Osteoblast (primary cell): ENCODE results near the gene NAT9. TPM values are rescaled to one million over a fixed set of nuclear protein-coding genes. Genes with fewer than 3 reads are reported as not detected.

Experiments used
- DNase-seq: peaks from one replicate; pipeline ENCODE4 v3.0.0; 2011; ENCODE audit warnings: low spot score, mixed read lengths; ENCODE audit not compliant: insufficient read length; ENCODE audit errors: missing footprints
- H2AFZ ChIP-seq: 2 replicates; pipeline ENCODE4 v1.6.0; 2011; ENCODE audit warnings: mild to moderate bottlenecking, low read length
- H3K27ac ChIP-seq: 2 replicates; pipeline ENCODE4 v1.5.1; 2011; ENCODE audit warnings: mild to moderate bottlenecking, low read depth, low read length, moderate library complexity
- H3K27me3 ChIP-seq: 2 replicates; pipeline ENCODE4 v1.6.0; 2012; ENCODE audit warnings: mild to moderate bottlenecking, control low read depth, inconsistent platforms, low read length, moderate library complexity; ENCODE audit not compliant: insufficient read depth
- H3K36me3 ChIP-seq: 2 replicates; pipeline ENCODE4 v1.5.1; 2011; ENCODE audit warnings: mild to moderate bottlenecking, low read length, control low read depth, moderate library complexity; ENCODE audit not compliant: insufficient read depth
- H3K4me1 ChIP-seq: 2 replicates; pipeline ENCODE4 v1.5.1; 2011; ENCODE audit warnings: mild to moderate bottlenecking, low read length, control low read depth, moderate library complexity; ENCODE audit not compliant: insufficient read depth
- H3K4me2 ChIP-seq: 2 replicates; pipeline ENCODE4 v1.6.0; 2011; ENCODE audit warnings: mild to moderate bottlenecking, low read length; ENCODE audit not compliant: insufficient read depth
- H3K4me3 ChIP-seq: fragments of 200-600 bp; sonication (generic); 3 replicates; pipeline ENCODE4 v1.5.1; 2012; ENCODE audit warnings: mild to moderate bottlenecking, low read length, inconsistent platforms; ENCODE audit not compliant: insufficient read depth
- H3K79me2 ChIP-seq: 2 replicates; pipeline ENCODE4 v1.6.0; 2012; ENCODE audit warnings: mild to moderate bottlenecking, low read length, control low read depth, inconsistent platforms; ENCODE audit not compliant: insufficient read depth
- H3K9me3 ChIP-seq: 2 replicates; pipeline ENCODE4 v1.5.1; 2011; ENCODE audit warnings: low read depth, low read length, control low read depth
- H4K20me1 ChIP-seq: 2 replicates; pipeline ENCODE4 v1.6.0; 2012; ENCODE audit warnings: mild to moderate bottlenecking, low read length, control low read depth; ENCODE audit not compliant: insufficient read depth
- CTCF ChIP-seq: IDR thresholded peaks from 2 replicates; pipeline ENCODE4 v1.5.1; 2011; ENCODE audit warnings: mild to moderate bottlenecking, low read depth, low read length, moderate library complexity; ENCODE audit errors: extremely low read depth
- total RNA-seq: library from RNA; depleted of rRNA; stranded (reverse); fragments of >200 nt; gene quantifications from 2 replicates; pipeline ENCODE4 v1.2.3, GENCODE V29; 2012

The NAT9 gene
- total RNA-seq, 1 donor, result 35.1 TPM

DNA sequence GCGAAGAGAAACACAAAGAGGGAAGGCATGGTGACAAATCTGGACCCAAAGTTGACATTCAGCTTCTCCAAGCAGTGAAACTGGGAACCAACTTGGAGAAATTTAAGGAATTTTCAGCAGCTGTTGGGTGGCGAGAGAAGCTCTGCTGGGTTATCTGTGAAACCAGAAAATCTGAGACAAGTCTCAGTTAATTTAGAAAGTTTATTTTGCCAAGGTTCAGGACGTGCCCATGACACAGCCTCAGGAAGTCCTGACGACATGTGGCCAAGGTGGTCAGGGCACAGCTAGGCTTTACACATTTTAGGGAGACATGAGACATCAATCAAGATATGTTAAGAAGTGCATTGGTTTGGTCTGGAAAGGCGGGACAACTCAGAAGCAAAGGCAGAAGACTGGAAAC lies 52.3 kb downstream of the NAT9 start:
- Histone ChIP-seq H3K4me3 (no peak overlapping the region), H2AFZ (no peak overlapping the region), H3K27ac (no peak overlapping the region), H4K20me1 (no peaks in the 10 kb centered on the region), H3K79me2 (no peaks in the 10 kb centered on the region), H3K4me1 (no peaks in the 10 kb centered on the region), H3K9me3 (no peaks in the 10 kb centered on the region), H3K36me3 (no peaks in the 10 kb centered on the region), H3K4me2 (no peak overlapping the region), H3K27me3 (no peaks in the 10 kb centered on the region)
- no peak for TF ChIP-seq CTCF
- no peak for DNase-seq

- no peaks in the 10 kb centered on the region for H3K79me2 ChIP-seq
- H3K4me2 ChIP-seq, result no peak overlapping the region
- no peak overlapping the region for H3K4me3 ChIP-seq
- TF ChIP-seq CTCF, result no peak
- no peaks in the 10 kb centered on the region for H3K27me3 ChIP-seq
- H3K9me3 ChIP-seq, result no peaks in the 10 kb centered on the region
- no peaks in the 10 kb centered on the region for H3K36me3 ChIP-seq
- H2AFZ ChIP-seq, result no peak overlapping the region
- no peak overlapping the region for H3K27ac ChIP-seq
- no peaks in the 10 kb centered on the region for H4K20me1 ChIP-seq
- no peaks in the 10 kb centered on the region for H3K4me1 ChIP-seq
- DNase-seq, result peak; percentile 30
Measured at GRCh38 chr17:74722782-74723181, 53.4 kb downstream of the NAT9 start.

Other genes starting within 250 kb of the NAT9 start
- gene CD300LB, start 244.9 kb downstream of the NAT9 start, total RNA-seq, result not detected in 2 replicates
- gene CD300C, start 230.2 kb downstream of the NAT9 start, total RNA-seq, result under 0.01 TPM in 1 of 2 replicates, not detected in the other
- not detected in 2 replicates for gene CD300H, start 208.8 kb downstream of the NAT9 start, total RNA-seq
- not detected in 2 replicates for gene CD300LD, start 184.1 kb downstream of the NAT9 start, total RNA-seq
- gene CD300E, start 152.6 kb downstream of the NAT9 start, total RNA-seq, result under 0.01 TPM in 1 of 2 replicates, not detected in the other
- not detected in 2 replicates for gene CD300LF, start 63.4 kb downstream of the NAT9 start, total RNA-seq
- gene RAB37, start 39.1 kb downstream of the NAT9 start, total RNA-seq, result under 0.01 and 0.36 TPM in 2 replicates
- 15.9 and 22.1 TPM in 2 replicates for gene NHERF1, start 27.7 kb downstream of the NAT9 start, total RNA-seq
- gene GRIN2C, start 83.5 kb upstream of the NAT9 start, total RNA-seq, result 0.29 and 0.72 TPM in 2 replicates
- gene FDXR, start 96.6 kb upstream of the NAT9 start, total RNA-seq, result 23.5 and 25.9 TPM in 2 replicates
- gene FADS6, start 117.3 kb upstream of the NAT9 start, total RNA-seq, result not detected in 2 replicates
- gene USH1G, start 146.9 kb upstream of the NAT9 start, total RNA-seq, result not detected in 2 replicates
- not detected in 2 replicates for gene OTOP2, start 147.9 kb upstream of the NAT9 start, total RNA-seq
- gene OTOP3, start 159.6 kb upstream of the NAT9 start, total RNA-seq, result not detected in 2 replicates
- gene HID1, start 196.4 kb upstream of the NAT9 start, total RNA-seq, result 0.36 TPM in 1 of 2 replicates, not detected in the other
- gene CDR2L, start 211.3 kb upstream of the NAT9 start, total RNA-seq, result 15.9 and 16.6 TPM in 2 replicates
- gene MRPL58, start 236.3 kb upstream of the NAT9 start, total RNA-seq, result 21.2 and 23.5 TPM in 2 replicates